GM06990 (cell line): ENCODE data around the gene PAN2.

Experiments used
- DNase-seq: peaks from one replicate; pipeline ENCODE4 v3.0.0-alpha.2; 2011; ENCODE audit not compliant: insufficient read length; ENCODE audit errors: extremely low read depth
- H3K27me3 ChIP-seq: replicated peaks from 2 replicates; pipeline ENCODE4 v1.6.0; 2011; ENCODE audit warnings: low read length; ENCODE audit not compliant: control insufficient read depth, insufficient read depth
- H3K36me3 ChIP-seq: 2 replicates; pipeline ENCODE4 v1.5.1; 2011; ENCODE audit warnings: low read length; ENCODE audit not compliant: control insufficient read depth, insufficient read depth
- H3K4me3 ChIP-seq: replicated peaks from 2 replicates; pipeline ENCODE4 v1.5.1; 2011; ENCODE audit warnings: low read depth, mild to moderate bottlenecking, control low read depth, low read length
- TF ChIP-seq, protein P1 (sequence below): IDR thresholded peaks from 2 replicates; pipeline ENCODE4 v1.5.1; 2011; ENCODE audit warnings: low read length, control low read depth, mild to moderate bottlenecking, inconsistent platforms; ENCODE audit not compliant: insufficient read depth, poor library complexity, severe bottlenecking

Gene PAN2

DNA sequence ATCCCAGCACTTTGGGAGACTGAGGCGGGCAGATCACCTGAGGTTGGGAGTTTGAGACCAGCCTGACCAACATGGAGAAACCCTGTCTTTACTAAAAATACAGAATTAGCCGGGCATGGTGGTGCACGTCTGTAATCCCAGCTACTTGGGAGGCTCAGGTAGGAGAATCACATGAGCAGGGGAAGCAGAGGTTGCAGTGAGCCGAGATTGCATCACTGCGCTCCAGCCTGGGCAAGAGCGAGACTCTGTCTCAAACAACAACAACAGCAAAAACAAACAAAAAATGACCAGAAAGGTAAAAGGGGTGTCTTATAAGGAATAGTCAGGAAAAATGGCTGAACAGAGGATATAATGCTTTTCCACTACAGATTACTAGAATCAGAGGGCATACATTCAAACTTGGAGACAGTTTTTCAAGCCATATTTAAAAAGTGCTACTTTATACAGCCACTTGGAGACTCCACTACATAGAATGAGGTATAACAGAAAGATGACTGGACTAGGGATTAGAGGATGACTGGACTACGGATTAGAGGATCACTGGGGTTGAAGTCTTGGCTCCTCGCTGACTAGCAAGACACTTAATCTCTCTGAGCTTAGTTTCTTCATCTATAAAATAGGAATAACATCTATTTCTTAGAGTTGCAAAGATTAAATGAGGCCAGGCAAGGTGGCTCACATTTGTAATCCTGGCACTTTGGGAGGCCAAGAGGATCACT is 28.8 kb downstream of the PAN2 start:
- TF ChIP-seq, protein P1, sequence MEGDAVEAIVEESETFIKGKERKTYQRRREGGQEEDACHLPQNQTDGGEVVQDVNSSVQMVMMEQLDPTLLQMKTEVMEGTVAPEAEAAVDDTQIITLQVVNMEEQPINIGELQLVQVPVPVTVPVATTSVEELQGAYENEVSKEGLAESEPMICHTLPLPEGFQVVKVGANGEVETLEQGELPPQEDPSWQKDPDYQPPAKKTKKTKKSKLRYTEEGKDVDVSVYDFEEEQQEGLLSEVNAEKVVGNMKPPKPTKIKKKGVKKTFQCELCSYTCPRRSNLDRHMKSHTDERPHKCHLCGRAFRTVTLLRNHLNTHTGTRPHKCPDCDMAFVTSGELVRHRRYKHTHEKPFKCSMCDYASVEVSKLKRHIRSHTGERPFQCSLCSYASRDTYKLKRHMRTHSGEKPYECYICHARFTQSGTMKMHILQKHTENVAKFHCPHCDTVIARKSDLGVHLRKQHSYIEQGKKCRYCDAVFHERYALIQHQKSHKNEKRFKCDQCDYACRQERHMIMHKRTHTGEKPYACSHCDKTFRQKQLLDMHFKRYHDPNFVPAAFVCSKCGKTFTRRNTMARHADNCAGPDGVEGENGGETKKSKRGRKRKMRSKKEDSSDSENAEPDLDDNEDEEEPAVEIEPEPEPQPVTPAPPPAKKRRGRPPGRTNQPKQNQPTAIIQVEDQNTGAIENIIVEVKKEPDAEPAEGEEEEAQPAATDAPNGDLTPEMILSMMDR = no peak
- Histone ChIP-seq H3K36me3 (peaks cover 3% of the 10 kb centered on the region), H3K4me3 (no peak overlapping the region), H3K27me3 (no peaks in the 10 kb centered on the region)
- DNase-seq = no peak

GRCh38 chr12:56304276-56304675 is 29.5 kb downstream of the PAN2 start:
- no peak overlapping the region for H3K4me3 ChIP-seq
- H3K36me3 ChIP-seq = peaks cover 3% of the 10 kb centered on the region
- DNase-seq = no peak
- TF ChIP-seq, protein P1 = no peak
- H3K27me3 ChIP-seq = no peaks in the 10 kb centered on the region

DNA sequence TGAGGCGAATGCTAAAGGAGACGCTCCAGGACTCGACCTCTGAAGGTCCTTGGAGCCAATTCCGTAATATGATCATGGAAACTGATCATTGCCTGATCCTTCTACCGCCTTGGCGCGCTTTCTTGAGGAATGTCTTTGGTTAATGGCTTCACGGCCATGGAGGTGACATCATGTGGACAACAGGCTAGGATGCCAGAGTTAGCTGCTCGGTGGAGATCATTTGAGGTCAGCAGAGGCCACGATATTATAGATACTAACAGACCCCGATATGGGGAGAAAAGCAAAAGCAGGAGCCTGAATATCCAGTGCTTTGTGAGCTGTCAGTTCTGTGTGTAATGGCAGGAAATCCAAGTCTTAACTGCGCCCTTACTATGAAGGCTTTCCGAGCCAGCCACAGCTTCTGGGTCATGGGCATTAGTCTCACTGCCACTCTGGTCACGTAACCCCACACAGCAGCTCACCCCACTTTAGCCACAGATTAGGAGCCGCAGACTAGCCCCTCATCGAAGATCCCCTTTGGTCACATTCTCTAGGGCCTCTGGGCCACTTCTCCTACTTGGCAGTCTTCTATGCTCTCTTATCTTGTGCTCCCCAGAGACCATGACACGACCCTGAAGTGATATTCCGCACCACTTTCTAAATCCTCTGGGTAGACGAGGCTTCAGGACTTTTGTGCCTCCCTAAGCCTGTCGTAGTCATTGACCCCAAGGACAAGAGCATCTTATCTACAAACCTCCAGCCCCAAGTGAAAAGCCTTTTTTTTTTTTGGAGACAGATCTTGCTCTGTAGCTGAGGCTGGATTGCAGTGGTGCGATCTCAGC is 32.9 kb downstream of the PAN2 start:
- no peaks in the 10 kb centered on the region for H3K27me3 ChIP-seq
- no peak for DNase-seq
- peak overlapping the region; percentile 65 for H3K4me3 ChIP-seq
- TF ChIP-seq, protein P1 = no peak
- no peaks in the 10 kb centered on the region; the same call in 1 of the 2 replicates for H3K36me3 ChIP-seq

DNA sequence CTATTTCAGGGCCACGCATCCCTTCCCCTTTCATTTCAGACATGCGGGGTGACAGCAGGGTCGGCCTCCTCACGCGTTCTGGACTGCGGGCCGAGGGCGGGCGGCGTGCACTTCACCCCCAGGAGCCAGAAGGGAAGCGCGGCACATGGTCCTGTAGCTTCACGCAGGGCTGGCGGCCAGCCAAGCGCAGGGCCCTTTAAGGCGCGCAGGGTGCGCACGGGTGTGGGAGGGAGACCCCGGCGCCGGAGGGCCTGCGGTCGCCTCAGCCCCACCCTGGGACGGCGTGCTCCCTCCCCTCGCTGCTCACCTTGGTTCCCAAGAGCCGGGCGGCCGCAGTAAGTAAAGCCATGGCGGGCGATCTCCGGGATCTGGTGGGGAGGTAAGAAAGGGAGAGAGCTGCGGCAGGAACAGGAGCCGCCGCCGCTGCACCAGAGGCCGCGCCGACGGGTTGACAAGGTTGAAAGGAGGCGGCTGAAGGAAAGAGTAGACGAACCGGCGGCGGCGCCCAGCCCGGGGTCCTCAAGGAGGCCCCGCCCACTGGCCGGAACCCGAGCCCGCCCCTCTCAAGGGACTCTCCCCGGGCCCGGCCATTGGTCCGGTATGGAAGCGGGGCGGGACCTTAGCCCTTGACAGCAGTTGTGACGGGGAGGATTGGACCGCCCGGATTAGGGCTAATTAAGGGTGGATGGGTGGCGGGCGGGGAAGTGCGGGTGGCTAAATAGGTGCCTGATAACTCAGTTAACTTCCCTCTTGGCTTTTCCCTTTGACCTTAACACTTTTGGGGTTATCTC is 33.8 kb downstream of the PAN2 start, which contains the start of gene CS:
CS (minus strand) TSS at position 478 of the 791 bp plus-strand sequence; CDS start at position 349, 129 bp downstream.
- Histone ChIP-seq H3K36me3 (no peaks in the 10 kb centered on the region; the same call in 1 of the 2 replicates), H3K27me3 (no peaks in the 10 kb centered on the region), H3K4me3 (peak within 1 kb of the TSS; percentile 90)
- TF ChIP-seq, protein P1 = no peak
- DNase-seq = peak; percentile 97

- no peak for DNase-seq
- TF ChIP-seq, protein P1 = no peak
- H3K4me3 ChIP-seq = peak overlapping the region; percentile 90
Observed at GRCh38 chr12:56299308-56299852, 34.4 kb downstream of the PAN2 start.

More at GRCh38 chr12:56299308-56299852, 34.4 kb downstream of the PAN2 start:
- Histone ChIP-seq H3K27me3 (no peaks in the 10 kb centered on the region), H3K36me3 (no peaks in the 10 kb centered on the region; the same call in 1 of the 2 replicates)
